HPDE6-E6E7 (cell line): ENCODE results near the gene PPARGC1A.

ENCODE experiments used
- DNase-seq: peaks from one replicate; pipeline ENCODE4 v3.0.0; 2011; ENCODE audit warnings: missing footprints; ENCODE audit errors: extremely low spot score

PPARGC1A gene

GRCh38 chr4:23911675-23912455 lies 22.0 kb upstream of the PPARGC1A start:
- no peak for DNase-seq

- no peak for DNase-seq
These were observed 19.8 kb upstream of the PPARGC1A start for GRCh38 chr4:23909671-23910070.

GRCh38 chr4:23906839-23907238 lies 17.0 kb upstream of the PPARGC1A start:
- DNase-seq, result no peak

- no peak for DNase-seq
These were observed 14.8 kb upstream of the PPARGC1A start for GRCh38 chr4:23904639-23905071.

- no peak for DNase-seq
These were observed 14.1 kb upstream of the PPARGC1A start for GRCh38 chr4:23903859-23904438.

GRCh38 chr4:23902222-23902804 lies 12.5 kb upstream of the PPARGC1A start:
- DNase-seq, result no peak

GRCh38 chr4:23900636-23901035 lies 10.8 kb upstream of the PPARGC1A start:
- no peak for DNase-seq

- DNase-seq, result no peak
These were observed 9.7 kb upstream of the PPARGC1A start for GRCh38 chr4:23899565-23899964.

GRCh38 chr4:23897564-23898109 lies 7.8 kb upstream of the PPARGC1A start:
- DNase-seq, result no peak

GRCh38 chr4:23894021-23894420 lies 4.2 kb upstream of the PPARGC1A start:
- no peak for DNase-seq

- no peak for DNase-seq
These were observed 1.2 kb upstream of the PPARGC1A start for GRCh38 chr4:23891064-23891421.

GRCh38 chr4:23890369-23891063 lies 669 bp upstream of the PPARGC1A start:
- no peak for DNase-seq

GRCh38 chr4:23889391-23889790 lies 456 bp downstream of the PPARGC1A start:
- no peak for DNase-seq

- no peak for DNase-seq
These were observed 1.2 kb downstream of the PPARGC1A start for GRCh38 chr4:23888421-23889319.

- DNase-seq, result no peak
These were observed 1.9 kb downstream of the PPARGC1A start for GRCh38 chr4:23887989-23888388.

- DNase-seq, result no peak
These were observed 2.7 kb downstream of the PPARGC1A start for GRCh38 chr4:23887173-23887572.

- no peak for DNase-seq
These were observed 3.8 kb downstream of the PPARGC1A start for GRCh38 chr4:23885943-23886590.

GRCh38 chr4:23884741-23885140 lies 5.1 kb downstream of the PPARGC1A start:
- DNase-seq, result no peak

- no peak for DNase-seq
These were observed 5.6 kb downstream of the PPARGC1A start for GRCh38 chr4:23884261-23884660.

GRCh38 chr4:23882976-23883531 lies 6.8 kb downstream of the PPARGC1A start:
- no peak for DNase-seq
